Muscle of arm (tissue), 14 donors: Measurements from ENCODE around the gene GRIN1. TPM values are rescaled to one million over a fixed set of nuclear protein-coding genes. Genes with fewer than 3 reads are reported as not detected.

ENCODE experiments used
- DNase-seq: peaks from one replicate; pipeline ENCODE4 v3.0.0-alpha.2; 2013
- long read RNA-seq, 11 donors: transcript quantifications; one replicate each; lab custom pipeline, GENCODE V29; 2026
- polyA plus RNA-seq, 12 donors: library from polyadenylated mRNA; unstranded; fragments of 120-200 nt; gene quantifications; one replicate each; pipeline ENCODE4 v1.2.1, GENCODE V29; 2013; ENCODE audit not compliant: insufficient read length in 12 of 12

Gene GRIN1
- under 1 TPM in 4 of 12 donors, not detected in 8; 0.09 to 0.84 (median 0.14) TPM for polyA plus RNA-seq
- long read RNA-seq, donor 1 = 0 reads
- long read RNA-seq, donor 2, partial matches to known transcripts = 13 of 13 reads
- long read RNA-seq, donor 2, other reads (novel, unspliced or antisense) = 0 of 13 reads
- long read RNA-seq, donor 3 = 0 reads
- long read RNA-seq, donor 4 = 0 reads
- long read RNA-seq, donor 5 = 0 reads
- long read RNA-seq, donor 6 = 0 reads
- long read RNA-seq, donor 7 = 0 reads
- long read RNA-seq, donor 8 = 0 reads
- long read RNA-seq, donor 9 = 0 reads
- long read RNA-seq, donor 10 = 0 reads
- long read RNA-seq, donor 11, partial matches to known transcripts = 0 of 8 reads
- long read RNA-seq, donor 11, other reads (novel, unspliced or antisense) = 8 of 8 reads

GRCh38 chr9:137138722-137139467 lies at the start of gene GRIN1:
TSS of gene GRIN1 (plus strand) at chr9:137139154. CDS start at chr9:137139487, 333 bp downstream.
- peak; percentile 40 for DNase-seq

DNA sequence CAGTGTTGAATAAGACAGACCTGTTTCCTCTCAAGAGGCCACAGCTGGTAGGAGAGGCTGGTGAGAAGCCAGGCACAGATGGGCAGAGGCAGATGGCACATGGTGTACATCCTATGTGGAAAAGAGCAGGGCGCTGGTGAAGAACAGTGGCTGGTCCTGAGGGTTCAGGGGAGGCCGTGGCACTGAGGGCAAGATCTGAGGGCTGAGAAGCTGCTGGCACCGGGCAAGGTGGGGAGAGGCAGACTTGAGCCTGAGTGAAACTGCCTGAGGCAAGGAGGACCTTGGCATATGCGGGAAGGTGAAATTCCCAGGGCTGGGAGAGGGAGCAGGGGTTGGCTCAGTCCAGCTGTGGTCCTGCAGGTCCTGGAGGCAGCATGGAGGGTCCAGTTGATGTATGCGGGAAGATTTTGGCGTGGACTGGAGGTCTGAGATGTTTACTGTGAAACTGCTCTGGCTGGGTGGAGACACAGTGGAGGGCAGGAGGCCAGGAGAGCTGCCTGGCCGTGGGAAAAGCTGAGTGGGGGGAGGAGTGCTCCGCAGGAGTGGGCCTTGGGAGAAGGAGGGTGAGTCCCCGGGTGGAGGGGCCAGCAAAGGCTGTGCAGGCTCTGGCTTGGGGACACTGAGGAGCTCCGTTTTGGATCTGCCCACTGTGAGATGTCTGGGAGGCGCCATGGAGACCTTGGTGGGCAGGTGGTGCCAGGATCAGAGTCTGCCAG lies 49.6 kb upstream of the GRIN1 start:
- no peak for DNase-seq

GRCh38 chr9:137095664-137096517 lies 43.1 kb upstream of the GRIN1 start:
- no peak for DNase-seq

- no peak for DNase-seq
These were observed 42.0 kb upstream of the GRIN1 start for GRCh38 chr9:137096785-137097546.

GRCh38 chr9:137097761-137098462 lies 41.0 kb upstream of the GRIN1 start:
- DNase-seq = no peak

DNA sequence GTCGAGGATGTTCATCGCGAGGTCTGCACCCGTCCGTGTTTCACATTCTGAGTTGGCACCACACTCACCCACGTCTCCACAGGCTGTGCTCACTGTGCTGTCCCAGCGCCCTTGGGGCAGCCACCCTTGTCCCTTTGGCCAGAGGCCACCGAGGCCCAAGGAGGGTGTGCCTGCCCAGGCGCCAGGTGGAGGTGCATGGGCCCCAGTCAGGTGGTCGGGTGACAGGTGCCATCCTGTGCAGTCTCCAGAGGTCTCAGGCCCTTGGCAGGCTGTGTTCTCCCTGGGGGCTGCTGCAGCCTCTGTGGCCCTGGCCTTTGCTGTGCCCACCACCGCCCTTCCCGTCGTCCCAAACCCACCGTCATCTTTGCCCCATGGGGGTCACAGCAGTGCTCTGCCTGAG lies 39.7 kb upstream of the GRIN1 start:
- no peak for DNase-seq

DNA sequence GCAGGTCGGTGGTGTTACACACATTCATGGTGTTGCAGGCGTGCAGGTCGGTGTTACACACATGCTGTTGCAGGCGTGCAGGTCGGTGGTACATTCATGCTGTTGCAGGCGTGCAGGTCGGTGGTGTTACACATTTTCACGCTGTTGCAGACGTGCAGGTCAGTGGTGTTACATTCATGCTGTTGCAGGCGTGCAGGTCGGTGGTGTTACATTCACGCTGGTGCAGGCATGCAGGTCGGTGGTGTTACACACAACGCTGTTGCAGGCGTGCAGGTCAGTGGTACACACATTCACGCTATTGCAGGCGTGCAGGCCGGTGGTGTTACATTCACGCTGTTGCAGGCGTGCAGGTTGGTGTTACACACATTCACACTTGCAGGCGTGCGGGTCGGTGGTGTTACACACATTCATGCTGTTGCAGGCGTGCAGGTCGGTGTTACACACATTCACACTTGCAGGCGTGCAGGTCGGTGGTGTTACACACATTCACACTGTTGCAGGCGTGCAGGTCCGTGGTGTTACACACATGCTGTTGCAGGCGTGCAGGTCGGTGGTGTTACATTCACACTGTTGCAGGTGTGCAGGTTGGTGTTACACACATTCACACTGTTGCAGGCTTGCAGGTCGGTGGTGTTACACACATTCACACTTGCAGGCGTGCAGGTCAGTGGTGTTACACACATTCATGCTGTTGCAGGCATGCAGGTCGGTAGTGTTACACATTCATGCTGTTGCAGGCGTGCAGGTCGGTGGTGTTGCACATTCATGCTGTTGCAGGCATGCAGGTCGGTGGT lies 35.6 kb upstream of the GRIN1 start:
- no peak for DNase-seq

GRCh38 chr9:137105814-137106661 lies 32.9 kb upstream of the GRIN1 start:
- no peak for DNase-seq

DNA sequence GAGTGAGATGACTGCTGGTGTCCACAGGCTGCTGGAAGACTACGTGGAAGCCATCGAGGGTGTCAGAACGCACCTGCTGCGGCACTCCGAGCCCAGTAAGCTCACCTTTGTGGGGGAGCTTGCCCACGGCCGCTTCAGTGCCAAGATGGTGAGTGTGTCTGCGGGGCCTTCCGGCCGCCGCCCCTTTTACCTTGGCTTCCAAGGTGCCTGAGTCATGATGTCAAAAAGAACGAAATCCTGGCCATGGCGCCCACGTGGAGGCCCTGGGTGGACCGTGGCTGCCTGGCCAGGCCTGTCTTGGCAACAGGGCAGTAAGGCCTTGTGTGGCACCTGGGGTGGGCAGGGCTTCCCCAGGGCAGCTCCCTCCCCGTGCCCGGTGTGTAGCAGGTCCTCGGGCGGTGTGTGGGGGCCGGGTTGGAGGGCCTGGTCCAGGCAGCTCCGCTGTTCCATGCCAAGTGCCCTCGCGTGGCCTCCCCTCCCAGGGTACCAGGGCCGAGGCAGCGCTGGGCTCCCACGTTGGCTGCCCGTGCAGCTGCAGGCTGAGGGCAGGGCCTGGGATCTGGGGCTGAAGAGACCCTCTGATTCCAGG lies 32.2 kb upstream of the GRIN1 start:
- no peak for DNase-seq

GRCh38 chr9:137107312-137107921 lies 31.5 kb upstream of the GRIN1 start:
- DNase-seq = no peak

DNA sequence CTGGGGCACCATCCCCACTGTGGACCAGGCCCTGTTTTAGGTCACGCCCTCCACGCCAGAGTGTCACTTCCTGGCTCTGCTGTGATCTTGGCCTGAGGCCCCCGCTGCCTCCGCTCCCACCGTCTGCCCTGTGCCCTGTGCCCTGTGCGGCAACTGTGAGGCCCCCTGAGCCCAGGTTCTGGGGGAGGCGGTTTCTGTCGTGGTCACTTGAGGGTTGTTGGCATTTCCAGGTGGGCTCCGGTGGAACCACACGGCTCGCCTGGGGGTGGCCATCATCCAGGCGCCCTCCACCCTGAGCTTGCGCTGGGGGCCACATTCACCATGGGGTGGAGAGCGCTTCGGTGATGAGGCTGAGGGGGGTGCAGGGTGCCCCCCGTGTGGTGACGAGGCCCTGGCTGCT lies 31.0 kb upstream of the GRIN1 start:
- no peak for DNase-seq

GRCh38 chr9:137108608-137109249 lies 30.2 kb upstream of the GRIN1 start:
- DNase-seq = no peak

DNA sequence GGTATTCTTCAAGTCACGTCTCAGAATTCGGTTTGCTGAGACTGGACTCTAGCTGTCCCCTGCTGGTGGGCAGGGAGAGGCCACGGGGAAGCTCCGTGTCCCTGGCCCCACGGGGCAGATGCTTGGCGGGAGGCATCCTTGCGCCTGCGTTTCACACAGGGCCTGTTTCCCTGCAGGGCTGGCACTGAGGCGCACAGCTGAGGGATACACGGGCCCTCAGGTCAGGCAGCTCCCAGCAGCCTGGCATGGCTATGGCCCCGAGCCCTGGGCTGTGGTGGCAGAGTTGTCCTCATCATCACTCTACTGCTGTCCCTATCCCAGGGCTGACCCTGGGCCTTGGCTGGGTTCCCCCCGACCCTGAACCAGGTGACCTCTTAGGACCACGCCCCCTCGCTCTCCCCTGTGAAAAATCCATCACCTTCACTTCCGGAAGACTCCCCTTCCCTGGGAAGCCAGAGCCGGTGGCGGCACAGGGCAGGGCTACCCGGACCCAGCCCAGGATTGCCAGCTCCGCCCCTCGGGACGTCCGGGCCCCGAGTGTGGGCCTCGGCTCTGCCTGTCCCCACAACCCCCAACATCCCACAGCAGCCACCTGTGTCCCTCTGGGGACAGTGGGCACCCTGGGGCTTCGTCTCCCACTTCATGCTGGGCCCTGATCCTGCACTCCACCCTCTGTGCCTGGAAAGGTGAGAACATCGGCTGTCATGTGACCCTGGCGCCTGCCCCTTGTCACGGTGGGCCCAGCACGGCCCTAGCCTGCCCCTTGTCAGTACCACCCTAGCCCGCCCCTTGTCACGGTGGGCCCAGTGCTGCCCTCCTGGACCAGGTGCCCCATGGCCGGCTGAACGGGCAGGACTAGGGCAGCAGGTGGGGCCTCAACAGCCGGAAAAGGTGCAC lies 29.5 kb upstream of the GRIN1 start:
- no peak for DNase-seq

- no peak for DNase-seq
These were observed 28.6 kb upstream of the GRIN1 start for GRCh38 chr9:137110147-137110910.
